ENCODE results near the gene UQCC5. TPM values are rescaled to one million over a fixed set of nuclear protein-coding genes. Genes with fewer than 3 reads are reported as not detected.

UQCC5 gene, protein sequence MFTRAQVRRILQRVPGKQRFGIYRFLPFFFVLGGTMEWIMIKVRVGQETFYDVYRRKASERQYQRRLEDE
- total RNA-seq (2022; extraction: Qiagen RNA extraction; ENCODE audit: low read depth): 43.3 to 87.9 TPM (median 59.4 TPM) in 5 replicates

DNA sequence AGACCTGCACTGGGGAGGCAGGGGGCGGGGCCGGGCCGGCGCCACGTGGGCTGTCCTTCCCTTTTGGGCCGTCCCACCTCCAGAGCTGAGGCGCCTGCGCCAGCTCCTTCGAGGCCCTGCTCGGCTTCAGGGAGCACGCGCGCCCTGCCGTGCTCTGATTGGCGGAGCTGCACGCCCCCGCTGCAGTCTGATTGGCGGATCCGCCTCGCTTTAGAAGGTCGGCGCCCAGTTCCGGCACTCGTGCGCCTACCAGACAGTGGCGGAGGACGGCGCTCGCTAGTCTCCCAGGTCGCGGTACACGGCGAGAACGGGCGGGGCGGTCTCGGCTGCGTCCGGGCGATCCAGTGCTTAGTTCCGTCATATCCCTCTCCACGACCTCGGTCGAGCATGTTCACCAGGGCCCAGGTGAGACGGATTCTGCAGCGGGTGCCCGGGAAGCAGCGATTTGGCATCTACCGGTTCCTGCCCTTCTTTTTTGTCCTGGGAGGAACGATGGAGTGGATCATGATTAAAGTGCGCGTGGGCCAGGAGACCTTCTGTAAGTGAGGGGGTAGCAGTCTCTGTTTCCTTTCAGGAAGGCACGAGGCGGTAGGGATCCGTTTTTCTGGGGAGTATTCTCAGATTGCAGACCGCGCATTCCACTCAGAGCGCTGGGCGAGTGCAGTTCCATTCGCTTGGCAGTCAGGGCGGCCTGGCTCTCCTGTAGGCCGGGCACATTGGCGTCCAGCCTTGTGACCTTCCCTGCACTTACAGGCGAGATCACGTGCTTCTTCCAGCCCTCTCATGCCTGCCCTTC, at the start of gene UQCC5:
TSS of gene UQCC5 (plus strand) at position 237 of the 796 bp plus-strand sequence. CDS start at position 388, 151 bp downstream.

DNA sequence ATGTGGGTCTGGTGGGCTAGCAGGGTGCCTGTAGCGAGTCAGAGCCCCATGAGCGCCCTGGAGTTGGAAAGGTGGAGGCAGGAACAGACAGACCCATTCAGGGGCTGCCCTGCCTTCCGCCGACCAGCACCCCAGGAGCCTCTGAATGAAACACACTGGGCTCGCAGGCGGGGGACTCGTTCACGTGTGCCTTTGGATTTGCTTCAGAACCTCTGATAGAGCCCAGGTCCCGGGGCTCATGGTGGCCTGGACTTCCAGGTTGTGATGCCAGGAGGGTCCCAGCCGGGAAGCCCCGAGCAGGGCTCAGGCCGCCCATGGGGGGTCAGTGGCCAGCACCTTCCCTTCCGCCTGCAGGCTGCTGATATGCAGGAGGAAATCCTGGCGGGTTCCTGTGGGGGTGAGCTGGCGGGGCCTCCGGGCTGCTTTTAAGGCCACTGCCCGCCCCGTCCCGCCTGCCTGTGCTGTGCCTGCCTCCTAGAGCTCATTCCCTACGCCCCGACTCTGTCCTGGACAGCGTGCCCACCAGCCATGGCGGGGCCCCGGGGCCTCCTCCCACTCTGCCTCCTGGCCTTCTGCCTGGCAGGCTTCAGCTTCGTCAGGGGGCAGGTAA, 41.4 kb upstream of the UQCC5 start, which contains the start of gene STAB1:
TSS of gene STAB1 (plus strand) at position 453 of the 610 bp plus-strand sequence. CDS start at position 529, 76 bp downstream.

DNA sequence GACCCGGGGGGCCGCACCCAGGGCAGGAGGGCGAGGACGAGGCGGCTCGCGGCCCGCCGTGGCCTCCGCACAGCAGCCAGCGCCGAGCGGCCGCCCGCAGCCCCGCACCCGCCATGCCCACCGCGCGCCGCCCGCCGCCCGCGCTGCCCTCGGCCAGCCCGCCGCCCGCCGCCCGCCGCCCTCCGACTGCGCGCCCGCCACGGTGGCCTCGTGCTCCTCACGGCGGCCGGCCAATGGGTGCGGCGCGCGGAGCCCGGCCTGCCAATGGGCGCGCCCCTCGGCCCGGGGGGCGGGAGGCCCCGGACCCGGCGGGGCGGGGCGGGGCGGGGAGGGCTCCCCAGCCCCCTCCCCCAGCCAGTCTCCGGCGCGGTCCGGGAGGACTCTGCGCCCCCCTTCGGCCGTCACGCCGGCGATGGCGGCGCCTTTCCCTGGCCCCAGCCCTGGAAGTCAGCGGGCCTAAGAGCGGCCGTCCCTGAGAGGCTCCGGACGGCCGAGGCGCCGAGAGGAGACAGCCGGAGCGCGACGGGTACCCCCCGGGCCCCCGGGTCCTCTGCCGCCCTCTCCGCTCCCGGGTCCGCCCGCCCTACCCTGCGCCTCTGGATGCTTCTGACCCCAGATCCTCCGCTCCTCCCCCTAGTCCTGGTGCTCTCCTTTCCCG, 2.7 kb upstream of the UQCC5 start, which contains the start of gene NT5DC2:
TSS of gene NT5DC2 (minus strand) at position 235 of the 658 bp plus-strand sequence. CDS start at position 115, 120 bp downstream.

Other genes with a start within 250 kb of the UQCC5 start
- 3.1 to 5.2 TPM (median 4.6 TPM) in 5 replicates for gene GLYCTK, start 248.8 kb upstream of the UQCC5 start, total RNA-seq (2022; extraction: Qiagen RNA extraction; ENCODE audit: low read depth)
- 0.67 to 0.99 TPM (median 0.86 TPM) in 5 replicates for gene DNAH1, start 220.3 kb upstream of the UQCC5 start, total RNA-seq (2022; extraction: Qiagen RNA extraction; ENCODE audit: low read depth)
- gene BAP1, start 126.6 kb upstream of the UQCC5 start, total RNA-seq (2022; extraction: Qiagen RNA extraction; ENCODE audit: low read depth): 27.2 to 39.3 TPM (median 36.8 TPM) in 5 replicates
- gene PHF7, start 125.9 kb upstream of the UQCC5 start, total RNA-seq (2022; extraction: Qiagen RNA extraction; ENCODE audit: low read depth): 2.7 to 3.5 TPM (median 3.0 TPM) in 5 replicates
- 0.07 to 0.09 TPM (median 0.08 TPM) in 4 of 5 replicates, not detected in the other for gene SEMA3G, start 91.5 kb upstream of the UQCC5 start, total RNA-seq (2022; extraction: Qiagen RNA extraction; ENCODE audit: low read depth)
- 1.2 to 1.6 TPM (median 1.3 TPM) in 5 replicates for gene TNNC1, start 82.6 kb upstream of the UQCC5 start, total RNA-seq (2022; extraction: Qiagen RNA extraction; ENCODE audit: low read depth)
- gene NISCH, start 81.0 kb upstream of the UQCC5 start, total RNA-seq (2022; extraction: Qiagen RNA extraction; ENCODE audit: low read depth): 9.1 to 15.1 TPM (median 13.8 TPM) in 5 replicates
- gene STAB1, start 41.3 kb upstream of the UQCC5 start, total RNA-seq (2022; extraction: Qiagen RNA extraction; ENCODE audit: low read depth): not detected in 5 replicates
- 74.0 to 102 TPM (median 98.7 TPM) in 5 replicates for gene NT5DC2, start 2.7 kb upstream of the UQCC5 start, total RNA-seq (2022; extraction: Qiagen RNA extraction; ENCODE audit: low read depth)
- 9.3 to 17.3 TPM (median 13.7 TPM) in 5 replicates for gene PBRM1, start 149.3 kb downstream of the UQCC5 start, total RNA-seq (2022; extraction: Qiagen RNA extraction; ENCODE audit: low read depth)
- gene GNL3, start 149.4 kb downstream of the UQCC5 start, total RNA-seq (2022; extraction: Qiagen RNA extraction; ENCODE audit: low read depth): 98.0 to 179 TPM (median 109 TPM) in 5 replicates
- gene GLT8D1, start 169.2 kb downstream of the UQCC5 start, total RNA-seq (2022; extraction: Qiagen RNA extraction; ENCODE audit: low read depth): 32.4 to 39.5 TPM (median 36.9 TPM) in 5 replicates
- 129 to 170 TPM (median 164 TPM) in 5 replicates for gene SPCS1, start 169.5 kb downstream of the UQCC5 start, total RNA-seq (2022; extraction: Qiagen RNA extraction; ENCODE audit: low read depth)
- 13.4 to 14.8 TPM (median 14.5 TPM) in 5 replicates for gene NEK4, start 234.3 kb downstream of the UQCC5 start, total RNA-seq (2022; extraction: Qiagen RNA extraction; ENCODE audit: low read depth)
- not detected in 5 replicates for gene ITIH1, start 241.0 kb downstream of the UQCC5 start, total RNA-seq (2022; extraction: Qiagen RNA extraction; ENCODE audit: low read depth)

Measured in A549 treated with RU486 at 1 μM for 4 hours (cell line).